Measurements from ENCODE around the gene FBXL13. TPM values are rescaled to one million over a fixed set of nuclear protein-coding genes. Genes with fewer than 3 reads are reported as not detected.

The FBXL13 gene
- total and polyA plus RNA-seq, 2 of the 8 experiments (the other 6 are each of a cell fraction or from before 2014, with no cell fraction given) = 1.2 to 2.8 TPM

DNA sequence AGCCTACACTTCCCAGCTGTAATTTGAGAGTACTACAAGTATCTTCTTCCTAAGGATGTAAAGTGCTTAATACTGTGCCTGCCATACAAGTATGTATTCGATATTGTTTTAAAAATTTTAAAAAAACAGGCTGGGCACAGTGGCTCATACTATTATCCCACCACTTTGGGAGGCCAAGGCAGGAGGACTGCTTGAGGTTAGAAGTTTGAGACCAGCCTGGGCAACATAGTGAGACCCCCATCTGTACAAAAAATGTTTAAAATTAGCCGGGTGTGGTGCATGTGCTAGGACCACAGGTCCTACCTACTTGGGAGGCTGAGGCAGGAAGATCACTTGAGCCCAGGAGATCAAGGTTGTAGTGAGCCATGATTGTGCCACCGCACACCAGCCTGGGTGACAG is 8.6 kb upstream of the FBXL13 start:
- CTCF ChIA-PET (ENCODE audit: partially characterized antibody) = interaction anchor here (1.0 to 1.3 kb wide), 2 partner anchors 21 to 169 kb away, joined by 3 to 4 read pairs; no protein-coding TSS in a partner anchor
- H2AFZ ChIP-seq (ENCODE audit: low read length) = no peak overlapping the region
- no peak overlapping the region for H2BK15ac ChIP-seq (ENCODE audit: low read length)
- no peak overlapping the region for H4K91ac ChIP-seq (replicated peaks; ENCODE audit: insufficient read length, low read length)
- H3K4me2 ChIP-seq (ENCODE audit: insufficient read depth in 1 of 2, low read depth in 2 of 2, low read length in 2 of 2) = no peak overlapping the region
- no peak overlapping the region for H3K23ac ChIP-seq (ENCODE audit: insufficient read length)
- no peaks in the 10 kb centered on the region for H3K27me3 ChIP-seq (replicated peaks in 1 of 4; ENCODE audit: control insufficient read depth in 3 of 4, extremely low read depth in 1 of 4, insufficient read depth in 3 of 4, low read length in 3 of 4)
- H3K9ac ChIP-seq (replicated peaks in 1 of 4; ENCODE audit: extremely low read depth in 1 of 4, low read depth in 3 of 4, low read length in 3 of 4) = no peak overlapping the region
- no peak overlapping the region for H3K27ac ChIP-seq (ENCODE audit: low read depth, low read length)
- H3K4me3 ChIP-seq (ENCODE audit: extremely low read depth in 1 of 4, insufficient read depth in 2 of 4, low read depth in 3 of 4, low read length in 4 of 4) = no peak overlapping the region
- no peak overlapping the region for H3K56ac ChIP-seq (replicated peaks; ENCODE audit: insufficient read length, low read depth, low read length)
- H4K5ac ChIP-seq (ENCODE audit: insufficient read length, low read depth, low read length) = no peak overlapping the region
- no peaks in the 10 kb centered on the region for H4K20me1 ChIP-seq (replicated peaks in 1 of 2; ENCODE audit: control insufficient read depth in 1 of 2, insufficient read depth in 2 of 2, low read length in 2 of 2)
- no peak overlapping the region for H2BK120ac ChIP-seq (replicated peaks; ENCODE audit: low read depth, low read length)
- H3K79me2 ChIP-seq (ENCODE audit: control insufficient read depth in 1 of 2, insufficient read depth in 2 of 2, low read length in 2 of 2) = peaks cover 0 to 19% of the 10 kb centered on the region in 2 experiments; a peak in 1 of 4 replicates
- no peak overlapping the region for H3K4ac ChIP-seq (replicated peaks; ENCODE audit: insufficient read length, low read depth, low read length)
- no peaks in the 10 kb centered on the region for H3K23me2 ChIP-seq (ENCODE audit: low read depth, low read length)
- peaks cover 4 to 28% (median 9%) of the 10 kb centered on the region in 4 experiments; a peak in 6 of 8 replicates for H3K36me3 ChIP-seq (ENCODE audit: control insufficient read depth in 2 of 4, insufficient read depth in 4 of 4, low read length in 3 of 4)
- no peak overlapping the region for H2BK5ac ChIP-seq (ENCODE audit: low read depth, low read length)
- H3K14ac ChIP-seq (ENCODE audit: insufficient read length) = no peak overlapping the region
- no peaks in the 10 kb centered on the region for H3K79me1 ChIP-seq (ENCODE audit: low read depth, low read length)
- FAIRE-seq (no peak), DNase-seq (ENCODE audit: low read depth in 1 of 2, low spot score in 2 of 2) (no peak)
- H2BK12ac ChIP-seq (ENCODE audit: low read depth, low read length) = no peak overlapping the region
- WGBS, 2 experiments (ENCODE audit: extremely low coverage in 1 of 2, insufficient coverage in 1 of 2, insufficient read length in 1 of 2, insufficient replicate concordance in 2 of 2, low coverage in 1 of 2, low lambda C conversion rate in 2 of 2, missing lambda C conversion rate in 1 of 2) = 92% methylated on average over 3 of the region's 3 CpGs; no CpG with 5 or more reads in 1 of the 2 experiments
- H2BK20ac ChIP-seq (ENCODE audit: low read length) = no peak overlapping the region
- no peak overlapping the region for H4K8ac ChIP-seq (ENCODE audit: extremely low read depth, insufficient read depth, low read length)
- no peak overlapping the region for H3K18ac ChIP-seq (ENCODE audit: extremely low read depth, low read length)
- no peak overlapping the region for H2AK5ac ChIP-seq (ENCODE audit: low read depth, low read length)
- H3K9me3 ChIP-seq (ENCODE audit: insufficient read depth in 2 of 2, low read depth in 1 of 2, low read length in 1 of 2) = no peaks in the 10 kb centered on the region
- H3K4me1 ChIP-seq (replicated peaks in 1 of 4; ENCODE audit: control insufficient read depth in 3 of 4, insufficient read depth in 4 of 4, low read length in 3 of 4) = 0 out of 7 replicates have a peak, but pooled peaks cover 0 to 2% (median 0%) of the 10 kb centered on the region in 4 experiments
- POLR2A ChIA-PET (ENCODE audit: partially characterized antibody) = interaction anchor here (1.9 kb wide), 1 partner anchor 8 kb away, joined by 9 read pairs; the partner anchor contains the start of genes ARMC10 and FBXL13
- no peak for TF ChIP-seq CBX5 (IDR thresholded peaks at IDR 0.05; ENCODE audit: low read depth, low read length)
- TF ChIP-seq, protein P1, sequence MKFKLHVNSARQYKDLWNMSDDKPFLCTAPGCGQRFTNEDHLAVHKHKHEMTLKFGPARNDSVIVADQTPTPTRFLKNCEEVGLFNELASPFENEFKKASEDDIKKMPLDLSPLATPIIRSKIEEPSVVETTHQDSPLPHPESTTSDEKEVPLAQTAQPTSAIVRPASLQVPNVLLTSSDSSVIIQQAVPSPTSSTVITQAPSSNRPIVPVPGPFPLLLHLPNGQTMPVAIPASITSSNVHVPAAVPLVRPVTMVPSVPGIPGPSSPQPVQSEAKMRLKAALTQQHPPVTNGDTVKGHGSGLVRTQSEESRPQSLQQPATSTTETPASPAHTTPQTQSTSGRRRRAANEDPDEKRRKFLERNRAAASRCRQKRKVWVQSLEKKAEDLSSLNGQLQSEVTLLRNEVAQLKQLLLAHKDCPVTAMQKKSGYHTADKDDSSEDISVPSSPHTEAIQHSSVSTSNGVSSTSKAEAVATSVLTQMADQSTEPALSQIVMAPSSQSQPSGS (IDR thresholded peaks at IDR 0.05; ENCODE audit: low read length) = no peak
- no peak for TF ChIP-seq RBBP5 (IDR thresholded peaks at IDR 0.05; ENCODE audit: borderline replicate concordance, low read depth, low read length)

Data from H1 (cell line).